Hippocampal formation (tissue), 2 donors: ENCODE measurements around the gene NME3.

ENCODE experiments used
- DNase-seq, 2 donors: peaks; one replicate each; lab custom pipeline; 2025; lab: John Stamatoyannopoulos, UW

NME3 gene

DNA sequence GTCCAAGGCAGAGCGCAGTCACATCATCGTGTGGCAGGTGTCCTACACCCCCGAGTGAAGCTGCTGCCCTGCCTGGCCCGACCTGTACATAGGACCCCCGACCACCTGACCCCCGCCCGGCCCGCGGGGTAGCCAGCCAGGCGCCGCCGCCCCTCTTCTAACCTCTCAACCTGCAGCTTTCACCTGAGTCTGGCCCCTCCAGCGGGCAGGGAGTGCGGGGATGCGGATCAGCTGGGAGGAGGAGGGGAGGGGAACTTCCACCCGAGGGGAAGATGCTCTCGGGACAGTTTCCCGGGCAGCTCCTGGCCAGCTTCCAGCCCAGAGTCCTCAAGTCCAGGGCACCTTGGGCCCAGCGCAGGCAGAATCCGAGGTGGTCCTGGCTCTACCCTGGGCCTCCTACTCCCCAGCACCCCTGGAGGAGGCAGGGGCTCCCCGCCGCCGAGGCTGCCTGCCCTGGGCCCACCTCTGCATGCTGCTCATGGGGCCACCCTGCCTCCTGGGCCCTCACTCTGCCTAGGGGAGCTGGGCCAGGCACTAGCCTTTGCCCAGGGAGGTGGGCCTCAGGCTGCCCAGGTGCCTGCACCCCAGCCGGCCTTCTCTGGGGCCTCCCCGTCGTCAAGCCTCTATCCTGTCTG is 2.5 kb downstream of the NME3 start:
- DNase-seq = no peak

GRCh38 chr16:1768061-1768766 is 3.1 kb downstream of the NME3 start:
- DNase-seq = no peak

GRCh38 chr16:1767116-1767994 is 4.0 kb downstream of the NME3 start:
- no peak for DNase-seq

- no peak for DNase-seq
Observed at GRCh38 chr16:1766701-1767100, 4.6 kb downstream of the NME3 start.

DNA sequence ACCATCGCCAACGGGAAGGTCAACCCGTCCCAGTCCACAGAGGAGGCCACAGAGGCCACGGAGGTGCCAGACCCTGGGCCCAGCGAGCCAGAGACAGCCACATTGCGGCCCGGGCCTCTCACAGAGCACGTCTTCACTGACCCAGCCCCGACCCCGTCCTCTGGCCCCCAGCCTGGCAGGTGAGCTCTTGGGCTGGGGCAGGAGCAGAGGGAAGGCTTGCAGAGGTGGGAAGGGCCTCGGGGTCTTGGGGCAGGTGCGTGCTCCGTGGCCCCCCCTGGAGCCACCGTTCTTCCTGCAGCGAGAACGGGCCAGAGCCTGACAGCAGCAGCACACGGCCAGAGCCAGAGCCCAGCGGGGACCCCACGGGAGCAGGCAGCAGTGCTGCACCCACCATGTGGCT is 5.1 kb downstream of the NME3 start:
- no peak for DNase-seq

DNA sequence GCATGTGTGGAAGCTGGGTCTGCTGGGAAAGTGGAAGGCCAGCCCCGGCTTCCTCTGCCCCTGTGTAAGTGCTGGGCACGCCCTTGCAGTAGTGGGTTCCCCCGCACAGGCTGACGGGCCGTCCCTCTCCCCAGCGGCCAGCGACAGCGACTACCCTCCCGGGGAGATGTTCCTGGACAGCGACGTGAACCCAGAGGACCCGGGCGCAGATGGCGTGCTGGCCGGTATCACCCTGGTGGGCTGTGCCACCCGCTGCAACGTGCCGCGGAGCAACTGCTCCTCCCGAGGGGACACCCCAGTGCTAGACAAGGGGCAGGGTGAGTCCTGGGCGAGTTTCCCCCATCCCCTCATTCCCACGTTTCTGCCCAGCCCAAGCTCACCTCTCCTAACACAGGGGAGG is 5.5 kb downstream of the NME3 start:
- no peak for DNase-seq

DNA sequence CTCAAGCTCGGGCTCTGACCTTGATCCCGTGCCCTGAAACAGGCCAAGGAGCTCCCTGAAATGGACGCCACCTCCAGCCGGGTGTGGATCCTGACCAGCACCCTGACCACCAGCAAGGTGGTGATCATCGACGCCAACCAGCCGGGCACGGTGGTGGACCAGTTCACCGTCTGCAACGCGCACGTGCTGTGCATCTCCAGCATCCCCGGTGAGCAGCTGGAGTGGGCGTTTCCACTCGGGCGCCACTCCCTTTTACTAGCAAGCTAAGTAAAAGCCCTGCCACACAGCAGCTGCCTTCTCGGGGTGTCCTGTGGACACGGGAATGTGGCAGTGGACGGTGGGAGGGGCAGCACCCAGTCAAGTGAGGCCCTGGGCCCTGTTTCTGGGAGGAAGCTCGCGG is 6.4 kb downstream of the NME3 start:
- no peak for DNase-seq

GRCh38 chr16:1763521-1764511 is 7.5 kb downstream of the NME3 start:
- DNase-seq = no peak

DNA sequence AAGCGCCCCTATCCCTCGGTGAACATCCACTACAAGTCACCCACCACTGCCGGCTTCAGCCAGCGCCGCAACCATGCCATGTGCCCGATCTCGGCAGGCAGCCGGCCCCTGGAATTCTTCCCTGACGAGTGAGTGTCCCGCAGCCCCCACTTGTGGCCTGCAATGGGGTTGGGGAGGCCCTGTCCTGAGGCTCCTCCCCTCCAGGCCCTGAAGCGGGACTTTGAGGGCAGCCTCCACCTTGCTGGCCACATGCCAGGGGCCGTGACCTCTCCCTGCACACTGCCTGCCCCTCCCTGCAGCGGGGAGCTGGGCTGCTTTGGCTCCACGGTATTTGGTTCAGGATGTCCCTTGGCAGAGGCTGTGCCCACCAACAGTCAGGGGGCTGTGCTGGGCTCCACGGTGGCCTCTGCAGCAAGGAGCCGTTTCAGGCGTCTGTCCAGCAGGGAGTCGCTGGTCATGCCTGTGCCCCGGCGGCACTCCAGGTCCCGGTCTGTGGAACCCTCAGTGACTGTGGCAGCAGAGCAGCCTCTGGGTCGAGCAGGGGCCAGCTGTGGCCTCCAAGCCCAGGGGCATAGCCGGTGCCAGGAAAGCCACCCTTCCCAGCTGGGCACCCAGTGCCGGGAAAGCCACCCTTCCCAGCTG is 8.3 kb downstream of the NME3 start:
- DNase-seq = no peak

DNA sequence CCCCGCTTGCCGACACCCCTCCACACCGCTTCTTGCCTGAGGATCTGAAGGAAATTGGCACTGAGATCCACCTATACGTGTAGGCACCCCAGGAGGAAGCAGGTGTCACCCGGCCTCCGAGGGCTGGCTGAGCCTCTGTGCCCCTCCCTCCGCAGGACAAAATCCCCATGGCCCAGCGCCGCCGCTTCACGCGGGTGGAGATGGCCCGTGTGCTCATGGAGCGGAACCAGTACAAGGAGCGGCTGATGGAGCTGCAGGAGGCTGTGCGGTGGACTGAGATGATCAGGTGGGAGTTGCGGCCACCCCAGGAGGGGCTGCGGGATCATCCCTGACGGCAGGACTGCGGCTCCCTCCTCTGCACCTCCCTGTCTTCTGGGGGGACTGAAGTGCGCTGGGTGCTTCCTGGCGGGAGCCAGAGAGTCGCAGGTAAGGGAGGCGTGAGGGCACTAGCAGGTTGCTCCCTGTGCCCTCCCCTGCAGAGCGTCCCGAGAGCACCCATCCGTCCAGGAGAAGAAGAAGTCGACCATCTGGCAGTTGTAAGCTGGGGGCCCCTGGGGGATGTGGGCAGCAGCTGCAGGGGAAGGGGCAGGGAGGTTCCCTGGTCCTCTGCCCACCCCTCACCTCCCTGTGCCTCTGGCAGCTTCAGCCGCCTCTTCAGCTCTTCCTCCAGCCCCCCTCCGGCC is 9.0 kb downstream of the NME3 start:
- no peak for DNase-seq

- no peak for DNase-seq
Observed at GRCh38 chr16:1761751-1762150, 9.6 kb downstream of the NME3 start.

DNA sequence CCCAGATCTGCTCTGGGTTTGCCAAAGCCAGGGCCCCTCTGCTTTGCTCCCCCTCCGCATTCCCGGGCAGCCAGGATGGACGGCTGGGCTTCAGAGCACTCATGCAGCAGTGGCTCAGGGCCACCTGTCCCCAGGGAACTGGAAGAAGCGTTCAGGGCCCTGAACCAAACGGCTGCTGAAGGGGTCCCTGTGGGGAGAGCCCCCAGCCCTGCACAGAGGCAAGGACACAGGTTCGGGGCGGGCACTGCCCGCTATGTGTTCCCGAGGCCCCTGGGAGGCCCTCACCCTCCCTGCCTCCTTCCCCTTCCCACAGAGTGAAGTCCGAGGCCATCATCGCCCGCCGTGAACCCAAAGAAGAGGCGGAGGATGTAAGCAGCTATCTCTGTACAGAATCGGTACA is 10.4 kb downstream of the NME3 start:
- no peak for DNase-seq

DNA sequence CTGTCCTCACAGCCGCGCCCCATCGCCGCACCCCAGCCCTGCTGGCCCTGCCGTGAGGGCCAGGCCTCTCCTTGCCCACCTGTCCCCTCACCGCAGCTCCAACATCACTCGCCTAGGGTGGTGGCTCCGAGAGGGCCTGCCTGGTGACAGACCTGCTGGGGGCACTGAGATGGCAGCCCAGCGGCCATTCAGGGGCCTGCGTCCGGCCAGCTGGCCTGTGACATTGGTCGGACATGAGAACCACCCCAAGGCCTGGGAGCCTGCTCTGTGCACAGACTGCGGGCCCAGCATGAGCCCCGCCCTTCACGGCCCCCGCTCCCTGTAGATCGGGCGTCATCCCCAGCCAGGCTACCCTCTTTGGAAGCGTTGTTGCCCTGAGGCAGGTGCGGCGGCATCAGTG is 11.8 kb downstream of the NME3 start:
- DNase-seq = no peak

DNA sequence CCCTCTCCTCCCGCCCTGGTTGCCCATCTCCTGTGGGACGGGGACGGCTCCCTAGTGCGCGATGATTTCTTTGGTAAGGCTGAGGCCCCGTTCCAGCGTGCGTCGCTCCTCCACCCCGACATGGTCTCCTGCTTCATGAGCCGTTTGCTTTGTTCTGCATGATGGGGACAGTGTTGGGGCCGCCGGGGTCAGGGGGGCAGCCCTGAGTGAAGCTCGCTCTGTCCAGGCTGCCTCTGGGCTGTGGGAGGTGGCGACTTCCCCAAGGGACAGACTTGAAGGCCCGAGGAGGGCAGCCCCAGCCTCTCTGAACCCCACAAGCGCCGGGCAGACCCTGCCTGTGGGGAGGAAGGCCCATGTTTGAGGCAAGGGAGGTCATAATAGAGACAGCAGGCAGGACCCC is 12.4 kb downstream of the NME3 start:
- no peak for DNase-seq

GRCh38 chr16:1757714-1758461 is 13.5 kb downstream of the NME3 start:
- no peak for DNase-seq

- DNase-seq = no peak
Observed at GRCh38 chr16:1754204-1754603, 17.1 kb downstream of the NME3 start.

- no peak for DNase-seq
Observed at GRCh38 chr16:1752853-1753252, 18.5 kb downstream of the NME3 start.

DNA sequence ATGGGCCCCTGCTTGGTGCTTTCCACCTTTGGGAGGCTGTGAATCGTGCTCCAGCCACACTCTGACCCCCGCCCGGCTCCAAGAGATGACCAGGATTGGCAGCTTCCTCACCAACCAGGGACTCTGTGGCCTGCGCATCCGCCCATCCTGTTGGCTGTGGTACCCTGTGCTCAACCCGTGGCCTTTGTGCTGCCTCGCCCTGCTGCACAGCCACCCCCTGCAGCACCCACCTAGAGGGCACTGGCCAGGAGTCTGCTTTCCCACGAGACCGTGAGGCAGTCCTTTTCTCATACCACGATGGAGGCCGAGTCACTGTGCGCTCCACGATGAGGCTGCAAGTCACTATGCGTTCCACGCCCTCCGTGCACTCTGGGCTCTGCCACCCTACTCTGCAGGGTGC is 19.4 kb downstream of the NME3 start:
- no peak for DNase-seq

DNA sequence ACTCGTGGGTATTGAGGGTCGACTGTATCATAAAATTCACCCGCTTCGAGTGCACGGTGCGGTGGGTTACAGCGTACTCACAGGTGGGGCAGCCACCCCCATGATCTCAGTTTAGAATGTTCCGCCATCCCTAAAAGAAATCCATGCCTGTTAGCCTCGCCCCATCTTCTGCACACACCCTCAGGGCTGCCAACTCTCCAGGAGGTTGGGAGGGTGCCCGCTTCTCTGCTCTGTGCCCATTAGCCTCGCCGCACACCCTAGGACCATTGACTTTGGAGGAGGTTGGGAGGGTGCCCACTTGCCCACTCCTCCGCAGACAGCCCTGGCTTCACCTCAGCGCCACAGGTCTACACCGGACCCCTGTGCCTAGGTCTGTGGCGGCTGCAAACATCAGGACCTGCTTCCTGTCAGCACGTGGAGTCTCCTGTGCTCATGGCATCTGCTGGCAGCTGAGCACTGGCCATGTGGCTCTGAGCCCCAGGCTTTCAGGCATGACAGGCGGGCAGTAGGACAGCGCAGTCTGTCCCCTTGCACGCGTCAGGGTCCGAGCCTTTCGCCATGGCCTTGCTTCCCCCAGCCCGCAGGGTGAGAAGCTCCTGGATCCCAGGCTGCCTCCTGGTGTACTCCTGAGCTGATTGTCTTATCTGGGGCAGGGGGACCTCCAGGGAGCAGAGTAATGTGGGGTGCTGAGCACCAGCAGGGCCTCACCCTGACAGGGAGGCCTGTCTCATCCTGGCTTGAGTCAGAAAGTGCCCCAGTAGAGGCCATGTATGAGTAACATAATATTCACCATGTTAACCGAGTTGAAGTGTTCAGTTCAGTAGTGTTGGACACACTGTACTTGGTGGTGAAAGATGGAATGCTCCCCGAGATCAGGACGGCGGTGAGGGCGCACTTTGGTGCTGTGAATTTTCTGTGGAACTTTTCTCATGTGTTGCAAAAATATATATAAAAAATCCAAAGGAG is 21.9 kb downstream of the NME3 start:
- no peak for DNase-seq
